T follicular helper cell (primary cell): Measurements from ENCODE around the gene ATP11A.

Experiments used
- DNase-seq: peaks from one replicate; pipeline ENCODE4 v3.0.0-alpha.2; 2020; ENCODE audit warnings: low read depth
- total RNA-seq, 2 experiments: gene quantifications; one replicate each; lab custom pipeline; 2026; lab: John Stamatoyannopoulos, UW

ATP11A gene
- total RNA-seq: 33.5 to 34.9 reads per million in 2 experiments

- peak; percentile 63 for DNase-seq
Measured at GRCh38 chr13:112689303-112690245, at the start of gene ATP11A. ATP11A (plus strand) TSS chr13:112690038; CDS start chr13:112690417, 379 bp downstream.

DNA sequence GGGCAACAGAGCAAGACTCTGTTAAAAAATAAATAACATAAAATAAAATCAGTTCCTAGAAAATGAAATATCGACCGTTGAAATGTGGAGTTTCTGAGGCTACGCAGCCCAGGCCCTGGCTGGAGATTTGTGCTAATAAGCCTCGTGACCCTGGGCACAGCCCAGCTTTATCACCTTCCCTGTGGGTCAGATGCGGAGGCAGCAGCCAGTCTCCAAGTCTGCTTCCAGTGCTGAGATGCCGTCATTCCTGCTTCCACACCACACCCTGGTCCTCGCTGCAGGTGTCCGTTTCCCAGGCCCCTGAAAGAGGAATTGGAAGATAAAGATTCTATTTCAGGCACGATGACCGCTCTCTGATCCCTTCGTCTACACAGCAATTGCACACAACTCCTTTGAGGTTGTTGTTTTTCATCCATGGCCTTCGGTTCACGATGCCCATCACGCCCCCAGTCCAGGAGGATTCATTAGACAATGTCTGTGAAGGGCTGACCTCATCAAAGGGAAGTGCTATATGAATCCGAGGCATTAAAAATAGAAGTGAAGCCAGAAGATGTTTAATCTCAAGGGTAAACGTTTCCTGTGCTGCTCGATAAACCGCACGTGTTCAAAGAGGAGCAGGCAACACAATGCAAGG, 48.3 kb upstream of the ATP11A start:
- no peak for DNase-seq

GRCh38 chr13:112642090-112642460, 47.8 kb upstream of the ATP11A start:
- DNase-seq: no peak

DNA sequence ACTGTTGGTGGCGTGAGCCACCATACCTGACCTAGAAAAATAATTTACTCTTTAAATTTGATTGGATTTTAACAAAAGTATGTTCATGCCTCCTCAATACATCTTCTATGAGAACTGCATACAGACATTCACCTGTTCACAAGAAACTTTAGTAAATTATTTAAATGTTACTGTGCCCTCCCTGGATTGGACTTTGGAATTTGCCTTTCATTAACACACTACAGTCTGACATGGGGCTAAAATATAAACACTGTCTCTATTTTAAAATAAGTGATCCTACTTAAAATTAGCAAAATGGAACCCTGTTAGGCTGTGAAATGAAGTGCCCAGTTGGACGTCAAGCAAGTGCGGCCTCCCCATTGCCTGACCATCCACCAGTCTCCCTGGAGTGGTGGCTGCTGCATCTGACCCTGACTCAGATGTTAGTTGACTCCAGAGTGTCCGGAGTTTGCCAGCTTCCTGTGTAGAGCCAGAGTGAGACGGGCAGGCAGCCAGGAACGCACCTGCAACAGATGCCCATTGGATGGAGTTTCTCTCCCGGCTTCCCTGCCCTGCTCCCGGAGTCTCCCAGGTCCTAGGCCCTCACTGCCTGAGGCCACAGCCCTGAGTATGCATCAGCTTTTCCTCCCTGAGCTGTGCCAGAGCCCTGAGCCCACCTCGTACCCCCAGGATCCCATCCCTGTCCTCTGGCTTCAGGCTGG, 45.9 kb upstream of the ATP11A start:
- no peak for DNase-seq

DNA sequence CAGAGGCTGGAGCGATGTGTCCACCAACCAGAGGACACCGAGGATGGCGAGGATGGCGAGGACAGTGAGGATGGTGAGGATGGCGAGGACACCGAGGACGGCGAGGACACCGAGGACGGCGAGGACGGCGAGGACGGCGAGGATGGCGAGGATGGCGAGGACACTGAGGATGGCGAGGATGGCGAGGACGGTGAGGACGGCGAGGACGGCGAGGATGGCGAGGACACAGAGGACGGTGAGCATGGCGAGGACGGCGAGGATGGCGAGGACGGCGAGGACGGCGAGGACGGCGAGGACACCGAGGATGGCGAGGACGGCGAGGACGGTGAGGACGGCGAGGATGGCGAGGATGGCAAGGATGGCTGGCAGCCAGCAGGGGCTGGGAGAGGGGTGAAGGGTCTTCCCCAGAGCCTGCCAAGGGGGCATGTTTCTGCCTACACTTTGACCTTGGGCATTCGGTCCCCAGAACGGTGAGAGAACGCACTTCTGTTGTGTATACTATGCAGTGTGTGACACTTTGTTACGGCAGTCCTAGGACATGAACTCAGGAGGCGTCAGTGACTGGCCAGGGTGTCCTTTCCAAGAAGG, 44.4 kb upstream of the ATP11A start:
- DNase-seq: no peak

DNA sequence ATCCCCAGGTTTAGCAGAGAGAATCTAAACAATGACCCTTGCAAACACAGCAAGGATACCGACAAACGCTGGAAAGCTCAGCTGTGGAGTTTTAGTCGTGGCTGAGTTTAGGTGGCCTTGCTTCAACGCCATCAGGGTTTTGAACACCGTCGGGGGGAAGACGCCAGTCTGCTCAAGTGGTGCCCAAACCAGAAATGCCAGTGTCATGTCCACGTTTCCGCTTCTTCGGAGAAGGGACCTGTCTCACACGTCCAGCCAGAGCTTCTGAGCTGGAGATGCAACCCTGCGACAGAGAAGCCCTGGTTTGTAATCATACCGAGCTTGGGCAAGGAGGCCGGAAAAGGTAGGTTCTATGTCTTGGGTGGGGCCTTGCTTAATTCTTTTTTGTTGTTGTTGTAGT, 42.6 kb upstream of the ATP11A start:
- no peak for DNase-seq

GRCh38 chr13:112648101-112648500, 41.7 kb upstream of the ATP11A start:
- no peak for DNase-seq

DNA sequence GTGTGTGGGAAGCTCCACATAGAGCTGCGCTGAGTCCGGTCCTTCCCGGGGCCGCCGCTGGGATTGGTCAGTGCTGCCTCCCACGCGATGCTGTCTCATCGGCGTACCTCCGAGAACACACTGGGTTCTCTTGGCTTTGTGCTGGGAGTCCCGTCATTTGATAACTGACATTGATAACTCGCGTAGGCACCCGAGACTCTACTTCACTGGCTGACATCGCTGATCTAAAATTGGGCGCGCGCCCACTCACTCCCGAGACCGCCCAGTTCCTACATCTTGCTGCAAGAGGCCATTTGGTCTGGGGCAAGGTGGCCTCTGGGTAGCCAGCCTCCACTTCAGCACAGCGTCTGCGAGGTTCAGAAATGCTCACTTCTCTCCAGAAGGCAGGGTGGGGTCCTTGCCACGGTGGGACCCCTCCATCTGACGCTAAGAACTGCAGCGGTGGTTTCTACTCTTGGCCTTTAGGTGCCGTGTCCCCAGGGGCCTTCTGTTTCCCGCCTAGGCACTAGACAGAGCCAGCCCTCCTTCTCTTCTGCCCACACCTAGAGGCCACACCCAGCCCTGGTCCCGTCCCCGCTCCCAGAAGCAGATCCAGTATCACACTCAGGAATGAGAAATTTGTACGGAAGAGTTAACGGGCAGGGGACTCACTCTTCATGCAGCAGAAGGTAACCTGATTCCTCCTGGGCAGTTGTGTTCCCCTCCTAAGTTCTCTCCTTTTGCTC, 40.7 kb upstream of the ATP11A start:
- DNase-seq: no peak

DNA sequence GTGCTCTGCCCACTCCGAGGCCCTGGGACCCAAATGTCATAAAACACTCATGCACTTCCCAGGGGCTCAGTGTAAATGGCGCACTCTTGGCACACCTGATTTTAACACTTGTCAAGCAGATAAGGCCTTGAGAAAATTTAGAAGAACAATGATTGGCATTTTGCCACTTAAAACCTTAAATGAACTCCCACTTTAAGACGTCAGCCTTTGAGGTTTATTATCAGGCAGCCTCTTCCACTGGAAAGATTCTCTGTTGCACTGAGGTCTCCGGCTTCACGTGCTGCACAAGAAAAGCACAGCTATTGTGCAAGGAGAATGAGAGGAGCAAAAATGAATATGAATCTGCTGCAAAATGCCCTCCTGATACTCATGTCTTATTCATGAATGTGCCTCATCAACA, 38.5 kb upstream of the ATP11A start:
- DNase-seq: no peak

DNA sequence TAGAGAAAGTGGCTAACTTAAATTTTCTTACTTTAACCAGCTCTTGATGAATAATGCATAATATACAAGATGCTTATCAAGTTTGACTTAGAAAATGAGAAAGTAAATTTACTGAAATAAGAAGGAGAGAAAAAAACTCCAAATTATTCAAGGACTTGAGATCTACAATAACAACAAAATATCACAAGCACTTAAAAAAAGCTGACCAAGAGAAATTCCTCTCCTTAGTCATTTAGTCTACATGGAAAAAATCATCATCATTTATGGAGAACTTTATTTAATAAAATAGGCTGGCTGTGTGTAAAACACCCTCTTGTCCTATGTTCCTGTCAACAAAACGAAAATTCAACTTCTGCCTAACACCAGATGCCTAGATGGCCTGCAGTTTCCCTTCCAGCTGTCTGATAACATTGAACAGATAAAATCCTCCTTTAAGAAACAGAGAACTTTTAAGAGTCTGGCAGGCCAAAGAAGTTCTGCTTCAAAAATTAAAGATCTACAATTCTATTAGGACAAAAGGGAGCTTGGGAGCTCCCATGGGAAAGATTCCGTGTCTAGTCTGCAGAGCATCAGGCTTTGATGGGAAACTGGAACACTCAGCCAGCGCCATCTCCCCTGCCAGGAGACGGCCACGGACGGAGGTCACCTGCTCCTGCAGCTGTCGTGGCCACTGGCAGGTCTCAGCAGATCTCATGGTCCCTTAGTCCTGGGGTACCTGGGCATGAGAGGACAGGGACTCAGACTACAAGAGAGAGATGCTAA, 37.9 kb upstream of the ATP11A start:
- DNase-seq: no peak

DNA sequence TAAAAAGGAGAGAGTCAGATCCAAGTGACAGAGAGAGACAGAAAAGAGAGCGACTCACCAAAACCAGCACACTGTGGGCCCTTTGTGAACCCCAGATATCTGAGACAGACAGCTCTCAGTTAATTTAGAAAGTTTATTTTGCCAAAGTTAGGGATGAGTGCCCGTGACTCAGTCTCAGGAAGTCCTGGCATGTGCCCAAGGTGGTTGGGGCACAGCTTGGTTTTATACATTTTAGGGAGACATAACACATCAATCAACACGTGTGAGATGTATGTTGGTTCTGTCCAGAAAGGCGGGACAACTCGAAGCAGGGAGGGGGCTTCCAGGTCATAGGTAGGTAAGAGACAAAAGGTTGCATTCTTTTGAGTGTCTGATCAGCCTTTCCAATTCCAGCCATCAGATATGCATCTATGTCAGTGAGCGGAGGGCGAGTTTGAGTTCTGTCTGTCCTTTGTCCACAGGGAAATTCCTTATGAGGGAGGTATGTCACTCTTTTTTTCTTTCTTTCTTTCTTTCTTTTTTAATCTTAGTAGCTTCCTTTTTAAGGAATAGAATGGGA, 37.2 kb upstream of the ATP11A start:
- DNase-seq: no peak

DNA sequence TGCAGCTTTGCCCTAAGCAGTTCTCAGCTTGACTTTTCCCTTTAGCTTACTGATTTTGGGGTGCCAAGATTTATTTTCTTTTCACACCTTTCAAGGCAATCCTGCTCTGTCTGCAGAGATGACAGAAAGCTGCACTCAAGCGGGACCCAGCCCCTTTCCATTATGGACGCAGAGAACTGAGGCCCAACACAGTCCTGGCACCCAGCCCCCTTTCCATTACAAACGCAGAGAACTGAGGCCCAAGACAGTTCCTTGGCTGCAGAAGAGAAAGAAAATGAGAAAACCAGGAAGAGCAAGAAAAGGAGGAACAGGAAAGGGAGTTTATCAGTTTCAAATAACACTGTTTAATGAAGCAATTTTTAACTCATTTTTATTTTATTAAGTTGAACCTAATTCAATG, 36.8 kb upstream of the ATP11A start:
- DNase-seq: no peak

- no peak for DNase-seq
Measured at GRCh38 chr13:112655913-112656312, 33.9 kb upstream of the ATP11A start.

DNA sequence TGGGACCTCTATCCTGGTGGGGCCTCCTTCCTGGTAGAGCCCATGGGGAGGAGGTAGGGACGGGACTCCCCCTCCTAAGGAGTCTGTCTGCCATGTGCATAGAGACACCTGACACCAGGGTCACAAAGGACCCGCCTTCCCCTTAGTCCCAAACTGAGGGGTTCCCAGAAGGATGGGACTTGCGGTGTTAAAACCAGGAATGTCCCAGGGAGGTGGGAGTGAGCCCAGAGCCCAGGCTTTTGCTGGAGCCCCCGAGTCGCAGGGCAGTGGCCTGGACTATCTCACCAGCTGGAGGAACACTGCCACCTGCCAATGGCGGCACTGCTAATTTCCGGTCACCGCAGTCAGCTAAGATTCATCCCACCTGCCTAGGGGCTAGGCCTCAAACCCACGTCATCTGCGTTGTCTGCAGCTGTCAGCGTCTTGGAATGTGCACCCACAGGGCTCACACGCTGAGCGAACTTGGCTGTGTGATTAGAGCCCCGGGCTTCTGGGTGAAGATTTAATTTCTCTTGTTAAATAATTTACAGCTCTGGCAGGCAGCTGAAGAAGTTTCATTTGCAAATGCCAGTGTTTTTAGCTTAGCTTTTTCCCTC, 31.9 kb upstream of the ATP11A start:
- no peak for DNase-seq

DNA sequence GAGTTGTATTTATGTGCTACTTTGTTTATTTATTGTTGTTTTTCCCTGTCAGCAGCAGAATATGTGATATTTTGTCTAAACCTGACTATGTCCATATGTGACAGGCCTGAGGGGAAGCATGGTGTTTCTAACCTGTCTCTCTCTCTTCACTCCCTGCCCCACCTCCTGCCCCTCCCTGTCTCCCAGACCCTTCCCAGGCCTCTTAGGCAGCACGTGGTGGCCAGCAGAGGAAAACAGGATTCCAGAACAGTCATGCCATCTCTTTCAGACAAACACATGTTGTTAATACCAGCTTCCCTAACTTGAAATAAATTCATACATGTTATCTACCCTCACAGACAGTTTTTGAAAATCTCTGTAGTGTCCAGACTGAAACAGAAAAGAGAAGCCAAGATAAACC, 31.0 kb upstream of the ATP11A start:
- DNase-seq: no peak

- no peak for DNase-seq
Measured at GRCh38 chr13:112661291-112661690, 28.5 kb upstream of the ATP11A start.

- no peak for DNase-seq
Measured at GRCh38 chr13:112664501-112665203, 25.2 kb upstream of the ATP11A start.

DNA sequence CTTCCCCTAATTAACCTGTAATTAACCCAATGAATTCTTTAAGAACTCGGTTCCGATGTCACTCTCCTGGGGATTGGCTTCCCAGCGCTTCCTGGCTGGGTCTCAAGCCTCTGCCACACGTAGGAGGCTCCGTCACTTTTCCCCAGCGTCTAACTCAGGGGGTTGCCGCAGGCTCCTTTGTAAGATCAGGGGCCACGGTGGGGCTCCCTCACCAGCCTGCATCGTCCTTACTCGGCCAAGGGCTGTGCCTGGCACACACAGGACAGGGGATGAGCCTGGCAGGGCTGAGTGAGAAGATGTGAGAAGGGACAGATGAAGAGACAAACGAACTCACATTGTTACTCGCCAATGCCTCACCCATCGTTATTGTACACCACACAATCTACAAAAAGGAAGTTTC, 20.9 kb upstream of the ATP11A start:
- no peak for DNase-seq

DNA sequence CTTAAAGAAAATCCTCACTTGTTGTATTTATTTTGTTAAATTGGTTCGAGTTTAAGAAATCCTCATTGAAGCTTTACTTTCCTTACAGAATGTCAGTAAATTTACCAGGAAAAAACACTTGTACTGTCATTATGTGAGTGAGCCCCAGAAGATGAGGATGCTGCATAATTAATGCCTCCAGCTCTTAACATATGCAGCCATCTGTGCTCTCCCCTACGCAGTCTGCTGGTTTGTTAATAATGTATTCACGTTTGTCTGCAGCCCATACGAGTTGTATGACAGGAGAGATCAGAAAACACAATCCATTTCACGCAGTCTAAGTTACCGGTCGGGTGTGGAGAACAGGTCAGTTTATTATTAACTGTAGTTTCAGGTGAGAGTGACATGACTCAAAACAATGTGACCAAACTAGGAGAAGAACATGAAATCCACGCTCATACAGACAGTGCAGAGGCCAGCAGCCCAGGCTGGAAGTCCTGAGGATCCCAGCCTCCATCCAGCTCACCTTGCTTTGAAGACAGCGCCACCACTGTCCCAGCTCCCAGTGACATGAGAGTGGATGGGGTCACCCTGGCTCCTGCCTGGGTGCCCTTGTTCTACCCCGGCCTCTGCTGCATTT, 19.8 kb upstream of the ATP11A start:
- no peak for DNase-seq
